ENCODE data around the gene ADAMTSL1.

ADAMTSL1 gene

GRCh38 chr9:18666986-18667772, 193.2 kb downstream of the ADAMTSL1 start:
- Histone ChIP-seq H3K4me1 (no peaks in the 10 kb centered on the region), H3K4me2 (no peak overlapping the region), H3K36me3 (no peaks in the 10 kb centered on the region), H3K9me3 (no peaks in the 10 kb centered on the region), H3K27me3 (no peaks in the 10 kb centered on the region), H4K20me1 (no peaks in the 10 kb centered on the region), H3K27ac (no peak overlapping the region), H3K4me3 (no peak overlapping the region), H3K9ac (no peak overlapping the region)
- TF ChIP-seq Cebpa-rat (IDR thresholded peaks at IDR 0.05) = no peak

GRCh38 chr9:18668944-18669343, 195.0 kb downstream of the ADAMTSL1 start:
- Histone ChIP-seq H3K27ac (no peak overlapping the region), H3K36me3 (no peaks in the 10 kb centered on the region), H3K27me3 (no peaks in the 10 kb centered on the region)

GRCh38 chr9:18672706-18673105, 198.8 kb downstream of the ADAMTSL1 start:
- no peak overlapping the region for H3K4me3 ChIP-seq
- no peak overlapping the region for H3K4me2 ChIP-seq
- no peaks in the 10 kb centered on the region for H3K27me3 ChIP-seq
- no peak overlapping the region for H3K27ac ChIP-seq
- H4K20me1 ChIP-seq = no peaks in the 10 kb centered on the region
- H3K4me1 ChIP-seq = no peaks in the 10 kb centered on the region
- H3K9ac ChIP-seq = no peak overlapping the region
- no peaks in the 10 kb centered on the region for H3K36me3 ChIP-seq
- TF ChIP-seq Cebpa-rat (IDR thresholded peaks at IDR 0.05) = no peak
- H3K9me3 ChIP-seq = no peaks in the 10 kb centered on the region

More at GRCh38 chr9:18668944-18669343, 195.0 kb downstream of the ADAMTSL1 start:
- H3K4me3 ChIP-seq = no peak overlapping the region
- H3K9ac ChIP-seq = no peak overlapping the region
- no peaks in the 10 kb centered on the region for H3K4me1 ChIP-seq
- no peak for TF ChIP-seq Cebpa-rat (IDR thresholded peaks at IDR 0.05)
- no peaks in the 10 kb centered on the region for H4K20me1 ChIP-seq
- no peak overlapping the region for H3K4me2 ChIP-seq
- H3K9me3 ChIP-seq = no peaks in the 10 kb centered on the region

GRCh38 chr9:18673179-18673578, 199.2 kb downstream of the ADAMTSL1 start:
- Histone ChIP-seq H4K20me1 (no peaks in the 10 kb centered on the region), H3K4me3 (no peak overlapping the region), H3K9me3 (no peaks in the 10 kb centered on the region), H3K27ac (no peak overlapping the region), H3K9ac (no peak overlapping the region), H3K27me3 (no peaks in the 10 kb centered on the region), H3K4me1 (no peaks in the 10 kb centered on the region), H3K4me2 (no peak overlapping the region), H3K36me3 (no peaks in the 10 kb centered on the region)
- no peak for TF ChIP-seq Cebpa-rat (IDR thresholded peaks at IDR 0.05)

- no peak for TF ChIP-seq Cebpa-rat (IDR thresholded peaks at IDR 0.05)
- Histone ChIP-seq H3K9me3 (no peaks in the 10 kb centered on the region), H3K27me3 (no peaks in the 10 kb centered on the region), H3K9ac (no peak overlapping the region), H4K20me1 (no peaks in the 10 kb centered on the region), H3K36me3 (no peaks in the 10 kb centered on the region), H3K27ac (no peak overlapping the region), H3K4me3 (no peak overlapping the region), H3K4me2 (no peak overlapping the region), H3K4me1 (no peaks in the 10 kb centered on the region)
These were observed 201.4 kb downstream of the ADAMTSL1 start for GRCh38 chr9:18675332-18675731.

- H4K20me1 ChIP-seq = no peaks in the 10 kb centered on the region
- no peaks in the 10 kb centered on the region for H3K36me3 ChIP-seq
- no peaks in the 10 kb centered on the region for H3K4me1 ChIP-seq
- no peak overlapping the region for H3K4me3 ChIP-seq
- no peak for TF ChIP-seq Cebpa-rat (IDR thresholded peaks at IDR 0.05)
- no peak overlapping the region for H3K27ac ChIP-seq
- no peak overlapping the region for H3K4me2 ChIP-seq
- no peaks in the 10 kb centered on the region for H3K9me3 ChIP-seq
- no peaks in the 10 kb centered on the region for H3K27me3 ChIP-seq
- no peak overlapping the region for H3K9ac ChIP-seq
These were observed 202.0 kb downstream of the ADAMTSL1 start for GRCh38 chr9:18675973-18676372.

- H3K36me3 ChIP-seq = no peaks in the 10 kb centered on the region
- H4K20me1 ChIP-seq = no peaks in the 10 kb centered on the region
- H3K27me3 ChIP-seq = no peaks in the 10 kb centered on the region
- no peak overlapping the region for H3K4me3 ChIP-seq
- no peaks in the 10 kb centered on the region for H3K9me3 ChIP-seq
- no peaks in the 10 kb centered on the region for H3K4me1 ChIP-seq
- H3K27ac ChIP-seq = no peak overlapping the region
- H3K9ac ChIP-seq = no peak overlapping the region
- no peak overlapping the region for H3K4me2 ChIP-seq
- no peak for TF ChIP-seq Cebpa-rat (IDR thresholded peaks at IDR 0.05)
These were observed 202.6 kb downstream of the ADAMTSL1 start for GRCh38 chr9:18676525-18676924.

- TF ChIP-seq Cebpa-rat (IDR thresholded peaks at IDR 0.05) = no peak
- Histone ChIP-seq H3K27me3 (no peaks in the 10 kb centered on the region), H3K9me3 (no peaks in the 10 kb centered on the region), H4K20me1 (no peaks in the 10 kb centered on the region), H3K4me1 (no peaks in the 10 kb centered on the region), H3K27ac (no peak overlapping the region), H3K4me2 (no peak overlapping the region), H3K4me3 (no peak overlapping the region), H3K9ac (no peak overlapping the region), H3K36me3 (no peaks in the 10 kb centered on the region)
These were observed 205.1 kb downstream of the ADAMTSL1 start for GRCh38 chr9:18678821-18679590.

GRCh38 chr9:18682907-18683306, 209.0 kb downstream of the ADAMTSL1 start:
- Histone ChIP-seq H3K27ac (no peak overlapping the region), H4K20me1 (no peaks in the 10 kb centered on the region), H3K9ac (no peak overlapping the region), H3K4me1 (no peaks in the 10 kb centered on the region), H3K4me3 (no peak overlapping the region), H3K36me3 (no peaks in the 10 kb centered on the region), H3K9me3 (no peaks in the 10 kb centered on the region), H3K4me2 (no peak overlapping the region), H3K27me3 (no peaks in the 10 kb centered on the region)
- TF ChIP-seq Cebpa-rat (IDR thresholded peaks at IDR 0.05) = no peak

GRCh38 chr9:18683312-18683711, 209.4 kb downstream of the ADAMTSL1 start:
- H3K4me1 ChIP-seq = no peaks in the 10 kb centered on the region
- H4K20me1 ChIP-seq = no peaks in the 10 kb centered on the region
- no peaks in the 10 kb centered on the region for H3K27me3 ChIP-seq
- no peaks in the 10 kb centered on the region for H3K36me3 ChIP-seq
- H3K9me3 ChIP-seq = no peaks in the 10 kb centered on the region
- H3K4me3 ChIP-seq = no peak overlapping the region
- no peak for TF ChIP-seq Cebpa-rat (IDR thresholded peaks at IDR 0.05)
- no peak overlapping the region for H3K27ac ChIP-seq
- no peak overlapping the region for H3K9ac ChIP-seq
- H3K4me2 ChIP-seq = no peak overlapping the region

All from BLaER1 (cell line).